PC-3 (cell line): ENCODE measurements around the gene KHDC4. TPM values are rescaled to one million over a fixed set of nuclear protein-coding genes. Genes with fewer than 3 reads are reported as not detected.

ENCODE experiments used
- ATAC-seq: fragments of 200-7000 bp; cut with Tn5 transposase; 2 replicates; pipeline ENCODE4 v1.9.1; 2020; ENCODE audit warnings: mild to moderate bottlenecking, moderate library complexity
- BruUV-seq: library from RNA; stranded (reverse); fragments of 400-500 nt; replicated peaks from 2 replicates; lab custom pipeline; 2021; lab: Mats Ljungman, UMichigan
- CTCF ChIA-PET: fragments of 300-600 bp; sonication (Branson Sonifier 250); formaldehyde crosslinking; loops from one replicate; lab custom pipeline; 2022; ENCODE audit warnings: antibody characterized with exemption; lab: Charles Lee
- POLR2A ChIA-PET: fragments of 300-600 bp; sonication (Branson Sonifier 250); formaldehyde crosslinking; loops from one replicate; lab custom pipeline; 2022; ENCODE audit warnings: antibody characterized with exemption; ENCODE audit not compliant: unreplicated experiment; lab: Charles Lee
- DNase-seq: peaks from one replicate; pipeline ENCODE4 v3.0.0-alpha.2; 2015
- H2AFZ ChIP-seq: fragments of 300-600 bp; sonication (generic); 2 replicates; pipeline ENCODE4 v1.6.0; 2016; ENCODE audit warnings: antibody characterized with exemption, low read length
- H3F3A ChIP-seq: fragments of 300-600 bp; sonication (generic); one replicate; pipeline ENCODE4 v1.6.0; 2017; ENCODE audit warnings: antibody characterized with exemption, low read length, control low read depth, mild to moderate bottlenecking; ENCODE audit not compliant: unreplicated experiment
- H3K27ac ChIP-seq: fragments of 300-600 bp; sonication (generic); 2 replicates; pipeline ENCODE4 v1.5.1; 2016; ENCODE audit warnings: mild to moderate bottlenecking, low read length
- H3K27me3 ChIP-seq: fragments of 300-600 bp; sonication (generic); 2 replicates; pipeline ENCODE4 v1.6.1; 2016; ENCODE audit warnings: low read length, mixed read lengths
- H3K36me3 ChIP-seq: fragments of 300-600 bp; sonication (generic); 2 replicates; pipeline ENCODE4 v1.6.1; 2016; ENCODE audit warnings: low read depth, mixed run types, low read length, mixed read lengths
- H3K4me1 ChIP-seq: fragments of 300-600 bp; sonication (generic); 2 replicates; pipeline ENCODE4 v1.5.1; 2016; ENCODE audit warnings: low read length; ENCODE audit not compliant: insufficient read depth
- H3K4me2 ChIP-seq: fragments of 300-600 bp; sonication (generic); 2 replicates; pipeline ENCODE4 v1.6.0; 2016; ENCODE audit warnings: low read length
- H3K4me3 ChIP-seq: fragments of 300-600 bp; sonication (generic); 2 replicates; pipeline ENCODE4 v1.5.1; 2016; ENCODE audit warnings: mild to moderate bottlenecking, low read length, mixed read lengths
- H3K79me2 ChIP-seq: fragments of 300-600 bp; sonication (generic); 2 replicates; pipeline ENCODE4 v1.6.1; 2017; ENCODE audit warnings: low read length, mixed read lengths
- H3K9ac ChIP-seq: fragments of 300-600 bp; sonication (generic); 2 replicates; pipeline ENCODE4 v1.6.0; 2016; ENCODE audit warnings: mild to moderate bottlenecking, low read length
- H3K9me2 ChIP-seq: fragments of 300-600 bp; sonication (generic); replicated peaks from 2 replicates; pipeline ENCODE4 v1.6.1; 2016; ENCODE audit warnings: mixed run types, low read length, mixed read lengths
- H3K9me3 ChIP-seq: fragments of 300-600 bp; sonication (generic); 2 replicates; pipeline ENCODE4 v1.6.1; 2016; ENCODE audit warnings: low read length, mixed read lengths
- H4K20me1 ChIP-seq: fragments of 300-600 bp; sonication (generic); 2 replicates; pipeline ENCODE4 v1.6.1; 2016; ENCODE audit warnings: low read length, mixed read lengths
- EZH2 ChIP-seq: fragments of 300-600 bp; sonication (generic); IDR thresholded peaks from one replicate; pipeline ENCODE4 v1.6.1; 2017; ENCODE audit warnings: antibody characterized with exemption, mild to moderate bottlenecking, low read length; ENCODE audit not compliant: unreplicated experiment
- EZH2phosphoT487 ChIP-seq: fragments of 300-600 bp; sonication (generic); IDR thresholded peaks from 2 replicates; pipeline ENCODE4 v1.6.1; 2018; ENCODE audit warnings: mild to moderate bottlenecking, antibody characterized with exemption, low read length, borderline replicate concordance
- intact Hi-C: fragments of 100-400 bp; cut with micrococcal nuclease; formaldehyde crosslinking; loops from 2 replicates; pipeline ENCODE4 v1.9.0; 2023
- total RNA-seq: library from RNA; depleted of rRNA; stranded (reverse); fragments of >200 nt; gene quantifications from 2 replicates; pipeline ENCODE4 v1.2.3, GENCODE V29; 2014
- TF ChIP-seq, protein P1 (sequence below): fragments of 300-600 bp; sonication (generic); conservative IDR thresholded peaks from 2 replicates; pipeline ENCODE4 v1.5.1; 2017; ENCODE audit warnings: antibody characterized with exemption, low read depth, mild to moderate bottlenecking, low read length

Gene KHDC4
- total RNA-seq, 1 experiment from 2014 or later: 63.4 TPM

DNA sequence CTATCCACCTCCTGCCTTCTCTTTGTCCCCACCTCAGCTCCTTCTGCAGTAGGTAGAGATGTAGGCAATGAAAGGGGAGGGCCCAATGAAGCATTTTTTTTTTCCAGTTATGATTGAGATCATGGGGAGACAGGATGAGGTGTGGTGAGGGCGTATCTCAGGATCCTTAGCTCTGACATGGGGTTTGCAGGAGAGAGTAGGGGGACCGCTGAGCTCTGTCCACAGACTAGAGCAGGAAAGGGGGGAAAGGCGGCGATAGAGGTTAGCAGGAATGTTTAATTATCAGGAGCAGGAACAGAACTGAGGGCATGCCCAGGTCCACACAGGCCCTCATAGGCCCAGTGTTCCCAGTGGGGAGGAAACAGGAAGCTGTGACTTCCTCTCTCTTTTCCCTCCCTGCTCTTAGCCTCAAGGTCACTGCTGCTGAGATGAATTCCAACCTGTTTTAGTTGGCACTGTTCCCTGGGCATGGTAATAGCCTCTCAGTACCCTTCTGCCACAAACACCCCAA is 6.3 kb upstream of the KHDC4 start:
- H3K9me2 ChIP-seq: no peaks in the 10 kb centered on the region
- ChIA-PET CTCF (interaction anchor here (0.7 to 1.1 kb wide), 2 partner anchors 36 to 49 kb away, joined by 4 read pairs; no protein-coding TSS in a partner anchor), POLR2A (interaction anchor here (0.7 kb wide), 1 partner anchor 10 kb away, joined by 3 read pairs; no protein-coding TSS in a partner anchor)
- no peak overlapping the region for H3K9ac ChIP-seq
- H2AFZ ChIP-seq: peak overlapping the region; percentile 16; the same call in 1 of the 2 replicates
- DNase-seq (peak; percentile 56), ATAC-seq (peak; percentile 14)
- no peak overlapping the region for H3K4me2 ChIP-seq
- peaks cover 29% of the 10 kb centered on the region for H3K4me1 ChIP-seq
- BruUV-seq: no TSS peak
- no peak overlapping the region for H3K4me3 ChIP-seq
- no peaks in the 10 kb centered on the region for H3K36me3 ChIP-seq
- TF ChIP-seq EZH2phosphoT487: no peak
- TF ChIP-seq EZH2: no peak
- TF ChIP-seq, protein P1, sequence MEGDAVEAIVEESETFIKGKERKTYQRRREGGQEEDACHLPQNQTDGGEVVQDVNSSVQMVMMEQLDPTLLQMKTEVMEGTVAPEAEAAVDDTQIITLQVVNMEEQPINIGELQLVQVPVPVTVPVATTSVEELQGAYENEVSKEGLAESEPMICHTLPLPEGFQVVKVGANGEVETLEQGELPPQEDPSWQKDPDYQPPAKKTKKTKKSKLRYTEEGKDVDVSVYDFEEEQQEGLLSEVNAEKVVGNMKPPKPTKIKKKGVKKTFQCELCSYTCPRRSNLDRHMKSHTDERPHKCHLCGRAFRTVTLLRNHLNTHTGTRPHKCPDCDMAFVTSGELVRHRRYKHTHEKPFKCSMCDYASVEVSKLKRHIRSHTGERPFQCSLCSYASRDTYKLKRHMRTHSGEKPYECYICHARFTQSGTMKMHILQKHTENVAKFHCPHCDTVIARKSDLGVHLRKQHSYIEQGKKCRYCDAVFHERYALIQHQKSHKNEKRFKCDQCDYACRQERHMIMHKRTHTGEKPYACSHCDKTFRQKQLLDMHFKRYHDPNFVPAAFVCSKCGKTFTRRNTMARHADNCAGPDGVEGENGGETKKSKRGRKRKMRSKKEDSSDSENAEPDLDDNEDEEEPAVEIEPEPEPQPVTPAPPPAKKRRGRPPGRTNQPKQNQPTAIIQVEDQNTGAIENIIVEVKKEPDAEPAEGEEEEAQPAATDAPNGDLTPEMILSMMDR: no peak
- intact Hi-C loops: no loop called here
- H3K9me3 ChIP-seq: no peaks in the 10 kb centered on the region
- peaks cover 4% of the 10 kb centered on the region for H3F3A ChIP-seq
- no peaks in the 10 kb centered on the region for H3K27me3 ChIP-seq
- no peaks in the 10 kb centered on the region for H4K20me1 ChIP-seq
- H3K27ac ChIP-seq: no peak overlapping the region
- no peaks in the 10 kb centered on the region for H3K79me2 ChIP-seq

DNA sequence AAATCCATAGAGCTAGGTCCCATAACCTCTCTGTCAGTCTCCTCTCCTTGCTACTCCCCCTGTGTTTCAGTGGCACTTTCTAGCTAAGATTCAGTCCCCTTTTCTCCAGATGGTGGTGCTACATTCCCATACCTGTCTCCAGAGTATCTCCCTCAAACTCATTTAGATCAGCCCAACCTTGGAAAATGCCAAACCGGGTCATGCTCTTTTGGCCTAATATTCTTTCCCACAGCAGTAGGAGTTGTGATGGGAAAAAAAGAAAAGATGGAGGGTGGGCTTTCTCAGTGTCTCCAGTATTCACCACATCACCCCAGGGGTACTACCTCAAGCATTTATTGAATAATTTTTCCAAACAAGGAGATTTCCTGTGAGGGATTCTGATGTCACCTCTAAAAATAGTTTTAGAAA is 4.0 kb upstream of the KHDC4 start:
- H3K27me3 ChIP-seq: no peaks in the 10 kb centered on the region
- peaks cover 24% of the 10 kb centered on the region for H3K4me1 ChIP-seq
- no peak overlapping the region for H2AFZ ChIP-seq
- ATAC-seq (peak; percentile 42), DNase-seq (peak; percentile 86)
- H4K20me1 ChIP-seq: no peaks in the 10 kb centered on the region
- no peak overlapping the region for H3K27ac ChIP-seq
- H3K79me2 ChIP-seq: peaks cover 16% of the 10 kb centered on the region
- peaks cover 4% of the 10 kb centered on the region for H3F3A ChIP-seq
- CTCF ChIA-PET: interaction anchor here (0.5 to 1.4 kb wide), 9 partner anchors 15 to 128 kb away, joined by 3 to 13 read pairs (median 4); no protein-coding TSS in a partner anchor
- no peak for TF ChIP-seq EZH2phosphoT487
- TF ChIP-seq, protein P1: peak; percentile 94
- no TSS peak for BruUV-seq
- H3K9me2 ChIP-seq: no peaks in the 10 kb centered on the region
- no peak overlapping the region for H3K4me3 ChIP-seq
- POLR2A ChIA-PET: interaction anchor here (0.6 kb wide), 1 partner anchor 40 kb away, joined by 4 read pairs; the partner anchor contains the start of gene ARHGEF2
- H3K9me3 ChIP-seq: no peaks in the 10 kb centered on the region
- H3K36me3 ChIP-seq: peaks cover 3% of the 10 kb centered on the region
- no peak overlapping the region for H3K4me2 ChIP-seq
- no peak overlapping the region for H3K9ac ChIP-seq
- intact Hi-C loops: loop anchor here (1.0 kb wide), 4 partner anchors 24 to 128 kb away; partner anchors contain the start of gene SSR2
